ENCODE measurements around the gene TRIM46.
"Not testable (repeated sequence)": the region's sequence is repeated elsewhere in the genome, so short reads cannot be mapped to it uniquely, and the experiment has no call there.

DNA sequence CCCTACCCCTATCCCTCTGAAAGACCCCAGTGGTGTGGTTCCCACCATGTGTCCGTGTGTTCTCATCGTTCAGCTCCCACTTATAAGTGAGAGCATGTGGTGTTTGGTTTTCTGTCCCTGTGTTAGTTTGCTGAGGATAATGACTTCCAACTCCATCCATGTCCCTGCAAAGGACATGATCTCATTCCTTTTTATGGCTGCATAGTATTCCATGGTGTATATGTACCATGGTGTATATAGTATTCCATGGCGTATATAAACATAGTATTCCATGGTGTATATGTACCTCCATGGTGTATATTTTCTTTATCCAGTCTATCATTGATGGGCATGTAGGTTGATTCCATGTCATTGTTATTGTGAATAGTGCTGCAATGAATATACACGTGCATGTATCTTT is 9.9 kb upstream of the TRIM46 start:
- TF ChIP-seq, protein P1, sequence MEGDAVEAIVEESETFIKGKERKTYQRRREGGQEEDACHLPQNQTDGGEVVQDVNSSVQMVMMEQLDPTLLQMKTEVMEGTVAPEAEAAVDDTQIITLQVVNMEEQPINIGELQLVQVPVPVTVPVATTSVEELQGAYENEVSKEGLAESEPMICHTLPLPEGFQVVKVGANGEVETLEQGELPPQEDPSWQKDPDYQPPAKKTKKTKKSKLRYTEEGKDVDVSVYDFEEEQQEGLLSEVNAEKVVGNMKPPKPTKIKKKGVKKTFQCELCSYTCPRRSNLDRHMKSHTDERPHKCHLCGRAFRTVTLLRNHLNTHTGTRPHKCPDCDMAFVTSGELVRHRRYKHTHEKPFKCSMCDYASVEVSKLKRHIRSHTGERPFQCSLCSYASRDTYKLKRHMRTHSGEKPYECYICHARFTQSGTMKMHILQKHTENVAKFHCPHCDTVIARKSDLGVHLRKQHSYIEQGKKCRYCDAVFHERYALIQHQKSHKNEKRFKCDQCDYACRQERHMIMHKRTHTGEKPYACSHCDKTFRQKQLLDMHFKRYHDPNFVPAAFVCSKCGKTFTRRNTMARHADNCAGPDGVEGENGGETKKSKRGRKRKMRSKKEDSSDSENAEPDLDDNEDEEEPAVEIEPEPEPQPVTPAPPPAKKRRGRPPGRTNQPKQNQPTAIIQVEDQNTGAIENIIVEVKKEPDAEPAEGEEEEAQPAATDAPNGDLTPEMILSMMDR (IDR thresholded peaks at IDR 0.05; ENCODE audit: insufficient read depth, low read depth, low read length), result not testable (repeated sequence)
- TF ChIP-seq EZH2 (IDR thresholded peaks at IDR 0.05; ENCODE audit: insufficient read depth, low read length), result not testable (repeated sequence)

Data from astrocyte (in vitro differentiated cells and primary cell).